ENCODE results near the gene PAQR8. TPM values are rescaled to one million over a fixed set of nuclear protein-coding genes. Genes with fewer than 3 reads are reported as not detected.

Gene PAQR8
- polyA plus RNA-seq, 1 donor from 2014 or later: 1.8 TPM

GRCh38 chr6:52356017-52356416 is 5.9 kb upstream of the PAQR8 start:
- TF ChIP-seq MXI1 (conservative IDR thresholded peaks at IDR 0.05; ENCODE audit: poor library complexity, severe bottlenecking): no peak
- TF ChIP-seq POLR2AphosphoS5 (IDR thresholded peaks at IDR 0.05): no peak
- TF ChIP-seq TAF1 (IDR thresholded peaks at IDR 0.05; ENCODE audit: low read depth): no peak
- TF ChIP-seq, protein P1, sequence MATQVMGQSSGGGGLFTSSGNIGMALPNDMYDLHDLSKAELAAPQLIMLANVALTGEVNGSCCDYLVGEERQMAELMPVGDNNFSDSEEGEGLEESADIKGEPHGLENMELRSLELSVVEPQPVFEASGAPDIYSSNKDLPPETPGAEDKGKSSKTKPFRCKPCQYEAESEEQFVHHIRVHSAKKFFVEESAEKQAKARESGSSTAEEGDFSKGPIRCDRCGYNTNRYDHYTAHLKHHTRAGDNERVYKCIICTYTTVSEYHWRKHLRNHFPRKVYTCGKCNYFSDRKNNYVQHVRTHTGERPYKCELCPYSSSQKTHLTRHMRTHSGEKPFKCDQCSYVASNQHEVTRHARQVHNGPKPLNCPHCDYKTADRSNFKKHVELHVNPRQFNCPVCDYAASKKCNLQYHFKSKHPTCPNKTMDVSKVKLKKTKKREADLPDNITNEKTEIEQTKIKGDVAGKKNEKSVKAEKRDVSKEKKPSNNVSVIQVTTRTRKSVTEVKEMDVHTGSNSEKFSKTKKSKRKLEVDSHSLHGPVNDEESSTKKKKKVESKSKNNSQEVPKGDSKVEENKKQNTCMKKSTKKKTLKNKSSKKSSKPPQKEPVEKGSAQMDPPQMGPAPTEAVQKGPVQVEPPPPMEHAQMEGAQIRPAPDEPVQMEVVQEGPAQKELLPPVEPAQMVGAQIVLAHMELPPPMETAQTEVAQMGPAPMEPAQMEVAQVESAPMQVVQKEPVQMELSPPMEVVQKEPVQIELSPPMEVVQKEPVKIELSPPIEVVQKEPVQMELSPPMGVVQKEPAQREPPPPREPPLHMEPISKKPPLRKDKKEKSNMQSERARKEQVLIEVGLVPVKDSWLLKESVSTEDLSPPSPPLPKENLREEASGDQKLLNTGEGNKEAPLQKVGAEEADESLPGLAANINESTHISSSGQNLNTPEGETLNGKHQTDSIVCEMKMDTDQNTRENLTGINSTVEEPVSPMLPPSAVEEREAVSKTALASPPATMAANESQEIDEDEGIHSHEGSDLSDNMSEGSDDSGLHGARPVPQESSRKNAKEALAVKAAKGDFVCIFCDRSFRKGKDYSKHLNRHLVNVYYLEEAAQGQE (IDR thresholded peaks at IDR 0.05; ENCODE audit: borderline replicate concordance): no peak
- no peak for TF ChIP-seq EP300 (conservative IDR thresholded peaks at IDR 0.05; ENCODE audit: poor library complexity, severe bottlenecking)
- no peak for TF ChIP-seq EZH2 (IDR thresholded peaks at IDR 0.05; ENCODE audit: borderline replicate concordance, insufficient read depth, low read length, poor library complexity, severe bottlenecking)
- no peak for TF ChIP-seq CTCF (IDR thresholded peaks at IDR 0.05; ENCODE audit: poor library complexity, severe bottlenecking)
- no peak for TF ChIP-seq SMC3 (conservative IDR thresholded peaks at IDR 0.05; ENCODE audit: poor library complexity)

GRCh38 chr6:52359403-52359802 is 2.5 kb upstream of the PAQR8 start:
- no peaks in the 10 kb centered on the region for H3K9me2 ChIP-seq (ENCODE audit: insufficient read depth, low read length)
- no peaks in the 10 kb centered on the region for H3F3A ChIP-seq (ENCODE audit: insufficient read depth, low read length, poor library complexity, severe bottlenecking)
- no peak overlapping the region for H3K27ac ChIP-seq (ENCODE audit: low read length)
- no peak overlapping the region for H2AFZ ChIP-seq (ENCODE audit: low read depth, low read length)
- H3K36me3 ChIP-seq (ENCODE audit: insufficient read depth, low read length): no peaks in the 10 kb centered on the region
- H3K4me2 ChIP-seq (ENCODE audit: low read length): no peak overlapping the region
- H3K9ac ChIP-seq (ENCODE audit: low read length): no peak overlapping the region
- no peaks in the 10 kb centered on the region for H3K9me3 ChIP-seq (ENCODE audit: low read length)
- H3K27me3 ChIP-seq (ENCODE audit: insufficient read depth, low read depth, low read length): peaks cover 14% of the 10 kb centered on the region
- no peak overlapping the region for H3K4me3 ChIP-seq (ENCODE audit: low read length)
- H3K79me2 ChIP-seq (replicated peaks; ENCODE audit: insufficient read depth, low read length): no peaks in the 10 kb centered on the region
- no peaks in the 10 kb centered on the region for H4K20me1 ChIP-seq (ENCODE audit: insufficient read depth)
- TF ChIP-seq EZH2 (IDR thresholded peaks at IDR 0.05; ENCODE audit: borderline replicate concordance, insufficient read depth, low read length, poor library complexity, severe bottlenecking) (no peak), EP300 (conservative IDR thresholded peaks at IDR 0.05; ENCODE audit: poor library complexity, severe bottlenecking) (no peak), POLR2AphosphoS5 (IDR thresholded peaks at IDR 0.05) (no peak), RAD21 (conservative IDR thresholded peaks at IDR 0.05) (no peak), CTCF (IDR thresholded peaks at IDR 0.05; ENCODE audit: poor library complexity, severe bottlenecking) (no peak), MXI1 (conservative IDR thresholded peaks at IDR 0.05; ENCODE audit: poor library complexity, severe bottlenecking) (no peak), TAF1 (IDR thresholded peaks at IDR 0.05; ENCODE audit: low read depth) (no peak), SMC3 (conservative IDR thresholded peaks at IDR 0.05; ENCODE audit: poor library complexity) (no peak)
- TF ChIP-seq, protein P1 (IDR thresholded peaks at IDR 0.05; ENCODE audit: borderline replicate concordance): no peak

More at GRCh38 chr6:52356017-52356416, 5.9 kb upstream of the PAQR8 start:
- Histone ChIP-seq H2AFZ (ENCODE audit: low read depth, low read length) (no peak overlapping the region), H3K4me3 (ENCODE audit: low read length) (no peak overlapping the region), H3K9ac (ENCODE audit: low read length) (no peak overlapping the region), H3K9me2 (ENCODE audit: insufficient read depth, low read length) (no peaks in the 10 kb centered on the region), H3K9me3 (ENCODE audit: low read length) (no peaks in the 10 kb centered on the region), H3K27me3 (ENCODE audit: insufficient read depth, low read depth, low read length) (no peaks in the 10 kb centered on the region), H3K27ac (ENCODE audit: low read length) (no peak overlapping the region), H4K20me1 (ENCODE audit: insufficient read depth) (no peaks in the 10 kb centered on the region), H3K79me2 (replicated peaks; ENCODE audit: insufficient read depth, low read length) (no peaks in the 10 kb centered on the region), H3K36me3 (ENCODE audit: insufficient read depth, low read length) (no peaks in the 10 kb centered on the region), H3K4me2 (ENCODE audit: low read length) (no peak overlapping the region), H3F3A (ENCODE audit: insufficient read depth, low read length, poor library complexity, severe bottlenecking) (no peaks in the 10 kb centered on the region)
